SK-N-SH (cell line): Measurements from ENCODE around the gene DCUN1D2.
"Not testable (repeated sequence)": the region's sequence is repeated elsewhere in the genome, so short reads cannot be mapped to it uniquely, and the experiment has no call there.

ENCODE experiments used
- CTCF ChIP-seq: fragments of 200-600 bp; sonication (generic); IDR thresholded peaks from 2 replicates; pipeline ENCODE4 v1.6.1; 2017; ENCODE audit warnings: antibody characterized with exemption, mild to moderate bottlenecking, moderate library complexity
- ELF1 ChIP-seq: IDR thresholded peaks from 2 replicates; pipeline ENCODE4 v1.4.0; 2012
- EP300 ChIP-seq, 2 experiments: IDR thresholded peaks; 2 replicates each; pipeline versions ENCODE4 v1.4.0 to v1.6.1; 2012; ENCODE audit warnings: borderline replicate concordance in 1 of 2, low read depth in 1 of 2, low read length in 1 of 2
- POLR2AphosphoS5 ChIP-seq: IDR thresholded peaks from 2 replicates; pipeline ENCODE4 v1.6.1; 2012; ENCODE audit warnings: low read depth, low read length
- RAD21 ChIP-seq: IDR thresholded peaks from 2 replicates; pipeline ENCODE4 v1.6.1; 2012; ENCODE audit warnings: mild to moderate bottlenecking, low read length
- SIN3A ChIP-seq: IDR thresholded peaks from 2 replicates; pipeline ENCODE4 v1.6.1; 2012; ENCODE audit warnings: low read depth, mild to moderate bottlenecking, low read length, moderate library complexity, borderline replicate concordance
- TAF1 ChIP-seq: IDR thresholded peaks from 2 replicates; pipeline ENCODE4 v1.6.1; 2012; ENCODE audit warnings: low read depth, mild to moderate bottlenecking, low read length, moderate library complexity, borderline replicate concordance
- ZBTB33 ChIP-seq: IDR thresholded peaks from 2 replicates; pipeline ENCODE4 v1.4.0; 2012; ENCODE audit warnings: low read depth, borderline replicate concordance
- TF ChIP-seq, protein P1 (sequence below): IDR thresholded peaks from 2 replicates; pipeline ENCODE4; 2012

GRCh38 chr13:113450348-113450744 is 40.2 kb downstream of the DCUN1D2 start:
- TF ChIP-seq EP300 (IDR thresholded peaks at IDR 0.05; ENCODE audit: borderline replicate concordance in 1 of 2, low read depth in 1 of 2, low read length in 1 of 2); POLR2AphosphoS5; SIN3A; CTCF; ELF1; RAD21; TAF1; ZBTB33: not testable (repeated sequence)
- TF ChIP-seq, protein P1, sequence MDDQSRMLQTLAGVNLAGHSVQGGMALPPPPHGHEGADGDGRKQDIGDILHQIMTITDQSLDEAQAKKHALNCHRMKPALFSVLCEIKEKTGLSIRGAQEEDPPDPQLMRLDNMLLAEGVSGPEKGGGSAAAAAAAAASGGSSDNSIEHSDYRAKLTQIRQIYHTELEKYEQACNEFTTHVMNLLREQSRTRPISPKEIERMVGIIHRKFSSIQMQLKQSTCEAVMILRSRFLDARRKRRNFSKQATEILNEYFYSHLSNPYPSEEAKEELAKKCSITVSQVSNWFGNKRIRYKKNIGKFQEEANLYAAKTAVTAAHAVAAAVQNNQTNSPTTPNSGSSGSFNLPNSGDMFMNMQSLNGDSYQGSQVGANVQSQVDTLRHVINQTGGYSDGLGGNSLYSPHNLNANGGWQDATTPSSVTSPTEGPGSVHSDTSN, result not testable (repeated sequence)
